ENCODE data around the gene EPHB2. TPM values are rescaled to one million over a fixed set of nuclear protein-coding genes. Genes with fewer than 3 reads are reported as not detected.

Gene EPHB2
- total and polyA plus RNA-seq, 11 donors = 0.11 to 6.3 (median 0.70) TPM

GRCh38 chr1:22694172-22694571 is 16.5 kb upstream of the EPHB2 start:
- Histone ChIP-seq H3K4me3 (no peak overlapping the region), H3K27ac (no peak overlapping the region), H3K4me1 (no peaks in the 10 kb centered on the region), H3K27me3 (peaks cover 0 to 5% (median 0%) of the 10 kb centered on the region in 9 donors), H3K36me3 (no peaks in the 10 kb centered on the region), H3K9me3 (no peaks in the 10 kb centered on the region)
- ATAC-seq (no peak), DNase-seq (no peak)
- intact Hi-C loops (cut with DNase I) = no loop called here
- no peak for TF ChIP-seq POLR2A (IDR thresholded peaks at IDR 0.05)
- no peak for TF ChIP-seq CTCF (IDR thresholded peaks at IDR 0.05)
- WGBS, 4 donors = 87 to 92% (median 87%) methylated on average over 5 of the region's 5 CpGs

- Histone ChIP-seq H3K27me3 (peaks cover 0 to 5% (median 0%) of the 10 kb centered on the region in 9 donors), H3K4me3 (no peak overlapping the region), H3K36me3 (no peaks in the 10 kb centered on the region), H3K4me1 (no peaks in the 10 kb centered on the region), H3K27ac (no peak overlapping the region), H3K9me3 (no peaks in the 10 kb centered on the region)
- WGBS, 4 donors = 80 to 83% (median 81%) methylated on average over 3 of the region's 3 CpGs
- no peak for DNase-seq
- intact Hi-C loops (cut with DNase I) = no loop called here
- ATAC-seq = no peak
- TF ChIP-seq POLR2A (IDR thresholded peaks at IDR 0.05) (no peak), CTCF (IDR thresholded peaks at IDR 0.05) (no peak)
These were observed 14.0 kb upstream of the EPHB2 start for GRCh38 chr1:22696610-22697009.

DNA sequence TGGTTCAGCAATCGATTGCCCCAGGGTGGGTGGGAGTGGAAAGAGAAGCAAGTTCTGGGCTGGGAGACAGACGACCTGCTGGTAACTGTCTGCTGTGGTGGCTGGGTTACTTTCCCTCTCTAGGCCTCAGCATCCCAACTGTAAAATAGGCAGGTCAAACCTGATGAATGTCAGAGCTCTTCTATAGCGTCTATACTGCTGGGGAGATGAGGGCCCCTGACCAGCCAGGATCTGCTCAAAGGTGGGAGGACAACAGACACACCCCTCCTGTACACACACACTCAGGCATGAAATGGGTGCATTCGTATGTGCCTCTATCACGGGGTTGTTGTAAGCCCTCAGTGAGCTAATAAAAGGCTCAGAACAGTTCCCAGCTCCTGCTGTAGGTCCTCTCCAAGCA is 12.7 kb upstream of the EPHB2 start:
- Histone ChIP-seq H3K4me3 (no peak overlapping the region), H3K36me3 (no peaks in the 10 kb centered on the region), H3K27ac (no peak overlapping the region), H3K9me3 (no peaks in the 10 kb centered on the region), H3K27me3 (peaks cover 0 to 5% (median 0%) of the 10 kb centered on the region in 9 donors), H3K4me1 (no peaks in the 10 kb centered on the region)
- ATAC-seq (no peak), DNase-seq (no peak)
- 78 to 86% (median 84%) methylated on average over 5 of the region's 5 CpGs for WGBS, 4 donors
- TF ChIP-seq CTCF (IDR thresholded peaks at IDR 0.05) (no peak), POLR2A (IDR thresholded peaks at IDR 0.05) (no peak)
- intact Hi-C loops (cut with DNase I) = no loop called here

- Histone ChIP-seq H3K4me1 (no peaks in the 10 kb centered on the region), H3K27ac (no peak overlapping the region), H3K36me3 (no peaks in the 10 kb centered on the region), H3K9me3 (no peaks in the 10 kb centered on the region), H3K4me3 (no peak overlapping the region), H3K27me3 (no peaks in the 10 kb centered on the region)
- no peak for TF ChIP-seq CTCF (IDR thresholded peaks at IDR 0.05)
- no peak for TF ChIP-seq POLR2A (IDR thresholded peaks at IDR 0.05)
- WGBS, 4 donors = 57 to 62% (median 58%) methylated on average over 14 of the region's 14 CpGs
- no peak for ATAC-seq
- intact Hi-C loops (cut with DNase I) = loop anchor here in 7 of 10 donors (5.0 to 10.0 kb wide), 5 partner anchors 167 to 232 kb away; no protein-coding TSS in a partner anchor
- no peak for DNase-seq
These were observed 10.7 kb upstream of the EPHB2 start for GRCh38 chr1:22699681-22700520.
